GM19438 (cell line): ENCODE results near the gene SPEF1.

ENCODE experiments used
- ATAC-seq: cut with Tn5 transposase; IDR thresholded peaks from one replicate; pipeline ENCODE4 v1.9.1; 2021; ENCODE audit warnings: low read depth; ENCODE audit not compliant: unreplicated experiment

SPEF1 gene

GRCh38 chr20:3751305-3751674 lies 30.0 kb downstream of the SPEF1 start:
- ATAC-seq: no peak

GRCh38 chr20:3749689-3750531 lies 31.3 kb downstream of the SPEF1 start:
- no peak for ATAC-seq

DNA sequence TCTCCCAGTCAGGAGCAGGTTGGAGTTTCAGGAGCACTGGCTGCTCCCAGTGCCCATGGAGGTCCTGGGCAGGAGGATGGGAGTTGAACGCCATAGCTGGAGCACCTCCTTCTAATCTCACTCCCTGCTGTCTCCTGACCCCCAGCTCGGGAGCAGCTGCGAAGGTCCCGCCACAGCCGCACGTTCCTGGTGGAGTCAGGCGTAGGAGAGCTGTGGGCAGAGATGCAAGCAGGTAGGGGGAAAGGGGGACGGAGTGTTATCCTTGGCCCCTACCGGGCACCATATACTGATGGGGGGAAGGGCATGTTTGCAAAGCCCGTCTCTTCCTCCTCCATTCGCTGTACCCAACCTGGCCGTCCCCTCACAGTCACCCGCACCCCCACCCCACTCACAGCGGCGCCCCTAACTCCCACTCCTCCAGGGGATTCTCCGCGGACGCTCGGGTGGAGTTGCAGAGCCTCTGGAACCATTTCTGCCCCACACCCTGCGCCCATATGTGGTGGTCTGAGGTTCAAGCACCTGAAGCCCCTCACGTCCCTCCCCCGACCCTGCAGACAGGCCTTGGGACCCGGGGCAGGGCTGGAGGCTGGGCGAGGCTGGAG lies 32.1 kb downstream of the SPEF1 start:
- ATAC-seq: no peak

- ATAC-seq: no peak
Observed at GRCh38 chr20:3748073-3748472, 33.2 kb downstream of the SPEF1 start.

- ATAC-seq: no peak
Observed at GRCh38 chr20:3747471-3747870, 33.8 kb downstream of the SPEF1 start.

DNA sequence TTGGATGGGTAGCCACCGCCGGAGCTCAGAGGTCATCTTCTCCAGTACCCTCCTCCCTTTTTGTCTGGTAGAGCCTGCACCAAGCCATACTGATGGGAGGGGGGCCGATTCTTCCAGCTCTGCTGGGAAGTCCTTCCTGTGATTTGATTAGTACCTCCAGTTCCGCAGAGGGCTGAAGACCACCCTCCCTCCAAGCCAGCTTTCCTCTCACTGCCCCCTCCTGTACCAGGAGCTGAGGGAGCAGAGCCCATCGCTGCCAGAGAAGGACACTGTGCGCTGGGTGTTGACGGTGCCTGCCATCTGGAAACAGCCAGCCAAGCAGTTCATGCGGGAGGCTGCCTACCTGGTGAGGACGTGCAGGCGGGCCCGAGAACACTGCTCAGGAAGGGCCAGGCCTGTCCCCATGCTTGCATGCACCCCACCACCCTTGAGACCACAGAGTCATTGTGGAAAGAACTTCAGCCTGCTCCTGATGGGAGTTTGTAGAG lies 35.5 kb downstream of the SPEF1 start:
- no peak for ATAC-seq

GRCh38 chr20:3744806-3745685 lies 36.2 kb downstream of the SPEF1 start:
- no peak for ATAC-seq

GRCh38 chr20:3744037-3744436 lies 37.2 kb downstream of the SPEF1 start:
- ATAC-seq: no peak

DNA sequence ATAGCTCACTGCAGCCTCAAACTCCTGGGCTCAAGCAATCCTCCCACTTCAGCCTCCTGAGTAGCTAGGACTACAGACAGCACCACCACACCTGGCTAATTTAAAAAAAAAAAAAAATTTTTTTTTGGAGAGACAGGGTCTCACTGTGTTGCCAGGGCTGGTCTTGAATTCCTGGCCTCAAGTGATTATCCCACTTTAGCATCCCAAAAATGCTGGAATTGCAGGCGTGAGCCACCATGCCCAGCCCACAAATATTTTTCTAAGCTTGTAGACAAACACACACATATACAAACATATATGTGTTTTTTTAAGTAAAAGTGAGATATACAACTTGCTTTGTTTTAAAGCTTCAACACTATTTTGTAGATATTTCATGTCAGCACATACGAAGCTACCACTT lies 38.0 kb downstream of the SPEF1 start:
- ATAC-seq: no peak

DNA sequence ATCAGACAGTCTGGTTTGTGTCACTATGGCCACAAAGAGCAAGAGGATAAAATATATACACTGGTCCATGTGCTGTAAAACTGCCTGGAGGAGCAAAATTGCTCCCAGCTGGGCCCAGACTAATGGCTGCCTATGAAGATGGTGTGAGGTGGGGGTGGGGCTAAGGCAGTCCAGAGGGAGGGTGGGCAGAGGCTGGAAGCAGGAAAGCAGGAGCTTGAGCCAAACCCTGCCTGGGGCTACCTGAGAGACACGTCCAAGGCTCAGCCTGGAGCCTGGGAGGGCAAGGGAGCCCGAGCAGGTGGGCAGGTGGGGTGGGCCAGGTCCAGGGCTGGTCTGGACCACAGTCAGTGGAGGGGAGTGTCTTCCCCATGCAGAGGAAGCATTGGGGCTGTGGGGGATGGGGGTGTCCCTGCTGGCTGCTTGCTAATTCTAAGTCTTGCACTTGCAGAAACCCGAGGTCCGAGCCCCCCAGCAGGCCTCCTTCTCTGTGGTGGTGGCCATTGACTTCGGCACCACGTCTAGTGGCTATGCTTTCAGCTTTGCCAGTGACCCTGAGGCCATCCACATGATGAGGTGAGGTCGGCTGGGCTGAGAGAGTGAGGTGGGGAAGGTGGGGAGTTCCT lies 39.3 kb downstream of the SPEF1 start:
- ATAC-seq: no peak

- ATAC-seq: no peak
Observed at GRCh38 chr20:3740615-3741301, 40.5 kb downstream of the SPEF1 start.

GRCh38 chr20:3739926-3740451 lies 41.3 kb downstream of the SPEF1 start:
- ATAC-seq: no peak

GRCh38 chr20:3739054-3739925 lies 42.0 kb downstream of the SPEF1 start:
- ATAC-seq: no peak

DNA sequence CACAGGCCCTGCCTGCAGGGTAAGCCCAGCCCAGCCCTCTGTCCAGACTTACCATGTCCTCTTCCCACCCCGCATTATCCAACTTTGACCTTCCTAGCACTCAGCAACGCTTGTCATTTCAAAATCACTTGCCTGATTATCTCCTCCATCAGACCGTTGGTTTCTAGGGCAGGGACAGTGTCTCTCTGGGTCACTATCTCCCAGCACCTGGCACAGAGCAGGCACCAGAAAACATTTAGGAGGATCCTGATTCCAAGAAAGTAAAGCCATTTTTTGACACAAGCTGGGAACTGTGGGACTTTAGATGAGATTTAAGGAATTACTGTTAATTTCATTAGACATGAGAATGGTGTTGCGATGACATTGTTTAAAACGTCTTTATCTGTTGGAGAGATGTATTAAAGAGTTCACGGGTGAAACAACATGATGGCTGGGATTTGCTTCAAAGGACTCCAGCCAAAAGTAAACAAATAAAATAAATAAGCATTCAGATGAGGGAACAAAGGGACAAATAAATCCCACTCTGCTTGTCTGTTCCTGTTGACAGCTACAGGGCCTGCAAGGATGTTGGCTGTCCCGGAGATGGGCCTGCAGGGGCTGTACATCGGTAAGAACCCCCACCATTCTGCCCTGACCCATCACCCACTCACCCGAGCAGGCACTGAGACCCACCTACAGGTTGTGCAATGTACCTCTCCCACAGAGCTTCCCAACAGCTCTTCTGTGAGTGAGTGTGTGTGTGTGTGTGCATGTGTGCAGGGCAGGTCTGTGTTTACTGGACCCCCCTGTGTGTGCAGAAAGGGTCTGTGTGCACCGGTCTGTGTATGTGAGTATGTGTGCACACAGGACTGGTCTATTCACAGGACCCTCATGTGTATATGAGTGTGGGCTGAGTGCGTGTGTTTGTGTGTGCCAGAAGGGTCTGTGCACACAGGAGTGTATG lies 42.9 kb downstream of the SPEF1 start:
- no peak for ATAC-seq

GRCh38 chr20:3735768-3736167 lies 45.5 kb downstream of the SPEF1 start:
- no peak for ATAC-seq

DNA sequence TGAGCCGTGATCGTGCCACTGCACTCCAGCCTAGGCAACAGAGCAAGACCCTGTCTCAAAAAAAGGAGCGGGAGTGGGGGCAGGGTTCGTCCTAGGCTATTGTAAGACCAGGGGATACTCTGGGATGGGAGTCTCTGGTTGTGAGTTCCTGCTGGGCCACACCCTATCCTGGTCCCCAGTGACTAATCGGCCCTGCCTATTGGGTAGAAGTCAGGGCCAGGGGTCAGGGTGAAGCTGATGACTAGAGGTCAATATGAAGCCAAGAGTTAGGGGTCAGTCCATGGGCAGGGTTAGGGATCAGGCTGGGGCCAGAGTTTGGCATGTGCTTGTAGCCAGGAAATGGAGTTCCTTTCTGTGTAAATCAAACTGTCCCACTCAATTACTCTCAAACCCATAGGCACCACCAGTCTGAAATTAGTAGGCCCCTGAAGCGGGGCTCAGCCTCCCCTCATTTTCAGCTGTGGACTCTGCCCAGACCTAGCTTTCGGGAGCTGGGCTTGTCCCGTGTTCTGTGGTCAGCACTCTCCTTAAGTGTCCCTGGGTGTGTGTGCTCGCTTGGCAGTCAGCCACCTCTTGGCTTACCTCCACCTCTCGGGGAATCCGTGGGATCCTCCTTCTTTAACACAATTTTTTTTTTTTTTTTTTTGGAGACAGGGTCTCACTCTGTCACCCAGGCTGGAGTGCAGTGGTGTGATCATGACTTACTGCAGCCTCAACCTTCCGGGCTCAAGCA lies 47.0 kb downstream of the SPEF1 start:
- ATAC-seq: no peak
